ENCODE results near the gene ESPN. TPM values are rescaled to one million over a fixed set of nuclear protein-coding genes. Genes with fewer than 3 reads are reported as not detected.
A peak's percentile ranks its signal among the peaks of the same experiment; 100 is the strongest.

The ESPN gene
- total RNA-seq, 4 donors from 2014 or later = 0.60 to 6.1 (median 1.7) TPM

DNA sequence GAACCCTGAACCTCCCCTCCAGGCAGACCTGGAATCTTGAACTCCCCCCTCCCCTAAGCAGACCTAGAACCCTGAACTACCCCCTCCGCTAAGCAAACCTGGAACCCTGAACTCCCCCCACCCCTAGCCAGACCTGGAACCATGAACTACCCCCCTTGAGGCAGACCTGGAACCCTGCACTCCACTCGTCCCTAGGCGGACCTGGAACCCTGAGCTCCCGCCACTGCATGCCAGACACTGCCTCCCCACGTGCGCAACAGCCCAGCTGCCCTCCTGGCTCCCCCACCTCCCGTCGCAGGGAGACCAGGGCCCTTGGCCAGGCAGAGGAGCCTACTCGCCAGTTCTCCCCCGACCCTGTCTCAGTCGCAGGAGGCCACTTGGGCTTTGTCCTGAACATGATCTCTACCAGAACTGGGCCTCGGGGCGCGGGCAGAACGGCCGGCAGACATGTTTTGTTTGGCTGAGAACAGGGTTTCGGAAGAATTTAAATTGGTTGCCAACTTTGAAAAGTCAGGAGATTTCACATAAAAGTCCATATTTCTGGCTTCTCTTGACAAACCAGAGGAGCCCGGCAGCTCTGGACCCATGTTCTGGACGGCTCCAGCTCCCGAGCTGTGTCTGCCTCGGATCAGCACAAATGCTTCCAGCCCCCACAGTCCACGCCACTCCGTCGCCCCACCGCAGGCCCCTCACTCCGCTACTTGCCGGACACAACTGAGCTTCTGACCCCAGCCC, 76.1 kb downstream of the ESPN start:
- WGBS, 2 donors = 23 to 31% methylated on average over 21 to 27 of the region's 27 CpGs
- no peak overlapping the region for H3K4me3 ChIP-seq
- peaks cover 0 to 89% (median 41%) of the 10 kb centered on the region in 4 donors for H3K4me1 ChIP-seq
- no peaks in the 10 kb centered on the region for H3K9me3 ChIP-seq
- no peaks in the 10 kb centered on the region for H3K36me3 ChIP-seq
- DNase-seq (ENCODE audit: low spot score in 2 of 2) = no peak
- no peak for TF ChIP-seq POLR2A (IDR thresholded peaks at IDR 0.05)
- TF ChIP-seq, protein P1, sequence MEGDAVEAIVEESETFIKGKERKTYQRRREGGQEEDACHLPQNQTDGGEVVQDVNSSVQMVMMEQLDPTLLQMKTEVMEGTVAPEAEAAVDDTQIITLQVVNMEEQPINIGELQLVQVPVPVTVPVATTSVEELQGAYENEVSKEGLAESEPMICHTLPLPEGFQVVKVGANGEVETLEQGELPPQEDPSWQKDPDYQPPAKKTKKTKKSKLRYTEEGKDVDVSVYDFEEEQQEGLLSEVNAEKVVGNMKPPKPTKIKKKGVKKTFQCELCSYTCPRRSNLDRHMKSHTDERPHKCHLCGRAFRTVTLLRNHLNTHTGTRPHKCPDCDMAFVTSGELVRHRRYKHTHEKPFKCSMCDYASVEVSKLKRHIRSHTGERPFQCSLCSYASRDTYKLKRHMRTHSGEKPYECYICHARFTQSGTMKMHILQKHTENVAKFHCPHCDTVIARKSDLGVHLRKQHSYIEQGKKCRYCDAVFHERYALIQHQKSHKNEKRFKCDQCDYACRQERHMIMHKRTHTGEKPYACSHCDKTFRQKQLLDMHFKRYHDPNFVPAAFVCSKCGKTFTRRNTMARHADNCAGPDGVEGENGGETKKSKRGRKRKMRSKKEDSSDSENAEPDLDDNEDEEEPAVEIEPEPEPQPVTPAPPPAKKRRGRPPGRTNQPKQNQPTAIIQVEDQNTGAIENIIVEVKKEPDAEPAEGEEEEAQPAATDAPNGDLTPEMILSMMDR (IDR thresholded peaks at IDR 0.05) = no peak
- no peak for TF ChIP-seq EP300 (IDR thresholded peaks at IDR 0.05)
- peaks cover 0 to 17% of the 10 kb centered on the region in 2 donors for H3K27me3 ChIP-seq
- peak overlapping the region; percentile 39 to 92 (median 68) for H3K27ac ChIP-seq

DNA sequence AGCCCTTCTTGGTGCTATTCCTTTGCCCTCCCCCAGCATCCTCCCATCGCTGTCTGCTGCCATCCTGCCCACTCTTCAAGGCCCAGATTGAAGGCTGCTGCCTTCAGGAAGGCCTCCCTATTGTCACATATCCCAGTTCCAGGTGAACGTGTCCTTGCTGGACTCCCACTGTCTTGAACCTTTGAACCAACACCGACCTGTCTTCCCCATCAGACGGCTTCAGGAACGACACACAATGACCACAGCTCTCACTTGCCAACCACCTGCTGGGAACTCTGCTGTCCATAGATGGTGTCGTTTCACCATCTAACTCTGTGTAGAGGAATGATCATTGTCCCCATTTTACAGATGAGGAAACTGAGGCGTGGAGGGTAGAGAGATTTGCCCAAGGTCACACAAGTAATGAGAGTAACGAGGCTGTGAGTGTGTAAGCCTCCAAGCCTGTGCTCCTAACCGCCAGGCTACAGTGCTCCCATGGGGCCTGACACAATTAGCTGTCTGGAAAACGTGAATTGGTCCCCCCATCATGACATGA, 76.8 kb downstream of the ESPN start:
- peaks cover 0 to 14% of the 10 kb centered on the region in 2 donors for H3K27me3 ChIP-seq
- no peak for DNase-seq (ENCODE audit: low spot score in 2 of 2)
- H3K27ac ChIP-seq = peak overlapping the region; percentile 17 to 92 (median 68)
- no peak overlapping the region for H3K4me3 ChIP-seq
- TF ChIP-seq EP300 (IDR thresholded peaks at IDR 0.05) (no peak), POLR2A (IDR thresholded peaks at IDR 0.05) (no peak)
- TF ChIP-seq, protein P1 (IDR thresholded peaks at IDR 0.05) = no peak
- H3K9me3 ChIP-seq = no peaks in the 10 kb centered on the region
- H3K4me1 ChIP-seq = peaks cover 0 to 87% (median 43%) of the 10 kb centered on the region in 4 donors
- H3K36me3 ChIP-seq = no peaks in the 10 kb centered on the region
- WGBS, 2 donors = 65 to 71% methylated on average over 10 of the region's 10 CpGs

DNA sequence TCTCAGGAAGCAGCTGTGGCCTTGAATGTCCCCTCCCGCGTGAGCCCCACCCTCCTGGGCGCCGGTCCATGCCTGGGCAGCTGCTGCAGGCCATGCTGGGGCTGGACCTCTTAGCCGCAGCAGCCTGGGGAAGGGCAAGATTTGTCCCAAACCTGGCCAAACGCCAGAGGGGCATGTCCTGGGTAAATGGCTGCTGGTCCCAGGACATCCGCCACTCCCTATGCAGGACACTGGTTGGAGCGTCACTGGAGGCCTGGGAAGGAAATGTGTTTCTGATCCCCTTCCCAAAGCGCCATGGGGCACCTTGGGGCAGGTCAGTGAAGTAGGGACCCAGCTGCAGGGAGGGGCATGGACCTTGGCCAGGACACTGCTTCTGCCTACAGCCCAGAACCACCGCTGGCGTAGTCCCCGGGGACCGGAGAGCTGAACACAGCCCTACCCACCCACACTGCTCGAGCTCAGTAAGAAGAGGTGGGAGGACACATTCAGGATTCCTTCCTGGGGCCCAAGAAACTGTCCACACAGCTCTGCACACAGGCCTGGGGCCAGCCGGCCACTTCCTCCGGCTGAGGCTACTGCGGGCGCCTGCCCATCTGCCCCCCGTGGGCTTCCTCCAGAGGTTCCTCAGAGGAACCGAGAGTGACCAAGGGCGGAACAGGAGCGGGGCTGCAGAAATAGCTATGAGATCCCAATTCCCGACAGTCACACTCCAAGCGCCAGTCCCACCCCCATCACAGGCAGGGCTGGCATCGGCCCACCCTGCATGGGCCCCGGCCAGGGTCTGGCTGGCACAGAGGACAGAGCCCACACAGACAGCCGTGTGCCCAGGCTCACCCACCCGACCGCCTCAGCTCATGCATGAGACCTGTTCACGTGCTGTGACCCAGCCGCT, 77.7 kb downstream of the ESPN start:
- peaks cover 0 to 89% (median 46%) of the 10 kb centered on the region in 4 donors for H3K4me1 ChIP-seq
- TF ChIP-seq POLR2A (IDR thresholded peaks at IDR 0.05) = peak in 1 of 2 donors; percentile 18
- TF ChIP-seq, protein P1 (IDR thresholded peaks at IDR 0.05) = no peak
- TF ChIP-seq EP300 (IDR thresholded peaks at IDR 0.05) = no peak
- H3K27ac ChIP-seq = peak overlapping the region in 3 of 4 donors; percentile 17 to 92 (median 89)
- peak overlapping the region in 1 of 4 donors; percentile 6 for H3K4me3 ChIP-seq
- whole genome bisulfite sequencing, 2 donors = 34 to 39% methylated on average over 23 to 29 of the region's 31 CpGs
- peak; percentile 36 to 59 for DNase-seq (ENCODE audit: low spot score in 2 of 2)
- H3K27me3 ChIP-seq = peaks cover 0 to 15% of the 10 kb centered on the region in 2 donors
- H3K36me3 ChIP-seq = no peaks in the 10 kb centered on the region
- no peaks in the 10 kb centered on the region for H3K9me3 ChIP-seq

DNA sequence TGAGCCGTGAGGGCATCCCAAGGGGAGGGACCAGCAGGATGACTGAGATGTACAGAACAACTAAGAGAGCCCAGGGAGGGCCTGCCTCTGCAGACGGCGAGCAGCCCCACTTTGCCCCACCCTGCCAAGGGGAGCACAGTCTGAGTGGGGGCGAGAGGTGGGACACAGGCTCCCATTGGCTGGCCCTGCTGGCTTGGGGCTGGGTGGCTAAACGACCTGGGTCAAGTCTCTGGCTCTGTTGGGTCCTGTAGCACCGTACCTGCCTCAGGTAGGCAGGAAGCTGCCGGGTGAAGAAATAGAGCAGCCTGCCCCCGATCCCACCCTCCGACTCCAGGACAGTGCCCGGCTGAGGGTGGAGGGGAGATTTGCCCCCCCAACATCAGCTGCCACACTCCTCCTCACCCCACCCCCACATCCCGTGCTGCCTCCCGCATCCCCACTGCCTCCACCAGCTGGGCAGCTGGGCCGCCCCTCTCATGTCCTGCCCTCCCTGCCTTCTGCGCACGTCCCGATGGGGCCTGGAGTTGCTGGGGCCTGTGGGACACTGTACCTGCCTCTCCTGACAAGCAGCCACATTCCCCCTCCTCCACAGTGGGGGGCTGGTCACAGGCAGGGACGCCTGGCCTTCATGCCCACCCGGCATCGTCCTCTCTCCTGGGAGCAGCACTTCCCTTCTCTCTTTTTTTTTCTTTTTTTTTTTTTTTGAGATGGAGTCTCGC, 79.5 kb downstream of the ESPN start:
- TF ChIP-seq POLR2A (IDR thresholded peaks at IDR 0.05) (no peak), EP300 (IDR thresholded peaks at IDR 0.05) (no peak)
- TF ChIP-seq, protein P1 (IDR thresholded peaks at IDR 0.05) = no peak
- H3K4me3 ChIP-seq = peak overlapping the region in 1 of 4 donors; percentile 49
- no peaks in the 10 kb centered on the region for H3K9me3 ChIP-seq
- no peaks in the 10 kb centered on the region for H3K36me3 ChIP-seq
- peaks cover 0 to 4% of the 10 kb centered on the region in 2 donors for H3K27me3 ChIP-seq
- H3K4me1 ChIP-seq = peaks cover 0 to 90% (median 37%) of the 10 kb centered on the region in 4 donors
- peak overlapping the region in 3 of 4 donors; percentile 7 to 92 (median 89) for H3K27ac ChIP-seq
- DNase-seq (ENCODE audit: low spot score in 2 of 2) = no peak
- WGBS, 2 donors = 70 to 83% methylated on average over 15 to 20 of the region's 20 CpGs
